Endothelial cell of umbilical vein (primary cell): Measurements from ENCODE around the gene HIVEP3. TPM values are rescaled to one million over a fixed set of nuclear protein-coding genes. Genes with fewer than 3 reads are reported as not detected.

Experiments used
- BruUV-seq: library from RNA; stranded (reverse); fragments of 400-500 nt; replicated peaks from 2 replicates; lab custom pipeline; 2021; lab: Mats Ljungman, UMichigan
- CTCF ChIA-PET: fragments of 300-600, 350-600 bp; sonication (Branson Sonifier 250); formaldehyde crosslinking; loops from one replicate; lab custom pipeline; 2021; ENCODE audit warnings: antibody characterized with exemption, inconsistent platforms; lab: Charles Lee
- POLR2A ChIA-PET: fragments of 300-600, 350-600 bp; sonication (Branson Sonifier 250); formaldehyde crosslinking; loops from one replicate; lab custom pipeline; 2021; ENCODE audit warnings: antibody characterized with exemption, inconsistent platforms; lab: Charles Lee
- DNase-seq: peaks from one replicate; pipeline ENCODE4 v3.0.0-alpha.2; 2011; ENCODE audit warnings: low read depth, low spot score
- FAIRE-seq: peaks from 2 replicates; lab custom pipeline; 2011; peaks lifted over from hg19 to GRCh38; lab: Jason Lieb, UNC
- H2AFZ ChIP-seq: 2 replicates; pipeline ENCODE4 v1.6.0; 2012; ENCODE audit warnings: low read depth, low read length, control low read depth, inconsistent platforms
- H3K27ac ChIP-seq: 2 replicates; pipeline ENCODE4 v1.5.1; 2011; ENCODE audit warnings: low read depth, mild to moderate bottlenecking, control low read depth, low read length, moderate library complexity; ENCODE audit not compliant: insufficient read depth
- H3K27me3 ChIP-seq, 2 experiments: 2 replicates each; pipeline versions ENCODE4 v1.6.0 to v1.6.1; 2011; ENCODE audit warnings: low read length in 2 of 2, mixed read lengths in 1 of 2; ENCODE audit not compliant: control insufficient read depth in 2 of 2, insufficient read depth in 2 of 2
- H3K36me3 ChIP-seq, 2 experiments: 2 replicates in 1 of 2; 3 replicates in 1 of 2; pipeline ENCODE4 v1.5.1; 2011; ENCODE audit warnings: low read length in 2 of 2, mild to moderate bottlenecking in 1 of 2, moderate library complexity in 1 of 2; ENCODE audit not compliant: control insufficient read depth in 2 of 2, insufficient read depth in 2 of 2; ENCODE audit errors: extremely low read depth in 1 of 2
- H3K4me1 ChIP-seq: 3 replicates; pipeline ENCODE4 v1.5.1; 2011; ENCODE audit warnings: mild to moderate bottlenecking, low read length; ENCODE audit not compliant: control insufficient read depth, insufficient read depth; ENCODE audit errors: extremely low read depth
- H3K4me2 ChIP-seq: 2 replicates; pipeline ENCODE4 v1.6.1; 2011; ENCODE audit warnings: low read length, control low read depth, mixed read lengths; ENCODE audit not compliant: insufficient read depth
- H3K4me3 ChIP-seq, 3 experiments: fragments of 200-600 bp in 1 of 3; sonication (generic), shearing (Covaris generic) in 1 of 3; replicated peaks in 1 of 3; 2 replicates each; pipeline ENCODE4 v1.5.1; 2011 to 2016; ENCODE audit warnings: control low read depth in 3 of 3, low read length in 3 of 3, mild to moderate bottlenecking in 2 of 3, inconsistent platforms in 1 of 3, low read depth in 1 of 3, moderate library complexity in 1 of 3; ENCODE audit not compliant: insufficient read depth in 1 of 3
- H3K79me2 ChIP-seq: 2 replicates; pipeline ENCODE4 v1.6.0; 2012; ENCODE audit warnings: low read length, inconsistent platforms; ENCODE audit not compliant: control insufficient read depth, insufficient read depth
- H3K9ac ChIP-seq: replicated peaks from 2 replicates; pipeline ENCODE3; 2011; ENCODE audit warnings: low read length, control low read depth; ENCODE audit not compliant: insufficient read depth; ENCODE audit errors: extremely low read depth
- H3K9me1 ChIP-seq: replicated peaks from 3 replicates; pipeline ENCODE4 v1.6.0; 2011; ENCODE audit warnings: mild to moderate bottlenecking, low read length; ENCODE audit not compliant: control insufficient read depth, insufficient read depth; ENCODE audit errors: extremely low read depth
- H3K9me3 ChIP-seq: replicated peaks from 2 replicates; pipeline ENCODE4 v1.5.1; 2012; ENCODE audit warnings: low read length, inconsistent platforms; ENCODE audit not compliant: control insufficient read depth, insufficient read depth
- H4K20me1 ChIP-seq: replicated peaks from 2 replicates; pipeline ENCODE3; 2011; ENCODE audit warnings: mild to moderate bottlenecking, low read length; ENCODE audit not compliant: control insufficient read depth, insufficient read depth; ENCODE audit errors: extremely low read depth
- EZH2 ChIP-seq: IDR thresholded peaks from 2 replicates; pipeline ENCODE4 v1.6.1; 2012; ENCODE audit warnings: borderline replicate concordance, low read depth, mild to moderate bottlenecking, moderate library complexity, low read length, inconsistent platforms; ENCODE audit not compliant: severe bottlenecking
- FOS ChIP-seq: IDR thresholded peaks from 2 replicates; pipeline ENCODE4 v1.6.1; 2011; ENCODE audit warnings: mild to moderate bottlenecking, low read length, moderate library complexity, borderline replicate concordance; ENCODE audit not compliant: insufficient read depth
- GATA2 ChIP-seq: IDR thresholded peaks from 2 replicates; pipeline ENCODE4 v1.7.0; 2011; ENCODE audit warnings: low read depth, mild to moderate bottlenecking, moderate library complexity, mixed read lengths, low read length; ENCODE audit not compliant: insufficient read length, insufficient read depth
- JUN ChIP-seq: IDR thresholded peaks from 2 replicates; pipeline ENCODE4 v1.6.1; 2011; ENCODE audit warnings: borderline replicate concordance, low read depth; ENCODE audit not compliant: insufficient read length, insufficient read depth
- MAX ChIP-seq: IDR thresholded peaks from 2 replicates; pipeline ENCODE4 v1.6.1; 2011; ENCODE audit not compliant: insufficient read depth, insufficient read length
- MYC ChIP-seq: IDR thresholded peaks from one replicate; pipeline ENCODE4 v1.6.1; 2011; ENCODE audit warnings: mild to moderate bottlenecking, low read depth, low read length
- POLR2A ChIP-seq: IDR thresholded peaks from 2 replicates; pipeline ENCODE4 v1.6.1; 2012; ENCODE audit warnings: low read depth, mild to moderate bottlenecking, control low read depth, low read length
- POLR2AphosphoS5 ChIP-seq: IDR thresholded peaks from 2 replicates; pipeline ENCODE4 v1.6.1; 2012; ENCODE audit warnings: low read depth, mild to moderate bottlenecking, control low read depth, low read length, moderate library complexity; ENCODE audit not compliant: insufficient read depth
- dilution Hi-C: fragments of 300-500 bp; cut with MboI; formaldehyde crosslinking; loops from one replicate; pipeline ENCODE4 v1.15.0; 2019; ENCODE audit warnings: low sequenced_read_pairs; ENCODE audit not compliant: extremely low pct_ligation_motif_present
- intact Hi-C: fragments of 100-400 bp; cut with micrococcal nuclease; formaldehyde crosslinking; loops from one replicate; pipeline ENCODE4 v1.10.0; 2022
- polyA plus RNA-seq, 4 experiments: library from polyadenylated mRNA; depleted of rRNA in 3 of 4; stranded (reverse) in 3 of 4; unstranded in 1 of 4; fragments of >200 nt; gene quantifications; 2 replicates each; pipeline versions ENCODE4 v1.2.1 to v1.2.3, GENCODE V29; 2011 to 2012; ENCODE audit warnings: missing spikeins in 1 of 4
- total RNA-seq: library from RNA; stranded (reverse); gene quantifications from 2 replicates; pipeline ENCODE4 v1.2.3, GENCODE V29; 2021
- TF ChIP-seq, protein P1 (sequence below), 2 donors: IDR thresholded peaks; 1 replicate in 1 of 2; 2 replicates in 1 of 2; pipeline ENCODE4 v1.5.1; 2011; ENCODE audit warnings: low read length in 2 of 2, mild to moderate bottlenecking in 2 of 2, moderate library complexity in 2 of 2, control low read depth in 1 of 2, inconsistent platforms in 1 of 2, low read depth in 1 of 2; ENCODE audit not compliant: insufficient read depth in 1 of 2; ENCODE audit errors: extremely low read depth in 1 of 2

HIVEP3 gene
- total and polyA plus RNA-seq, 2 donors (not counting 3 experiments of a cell fraction or from before 2014, with no cell fraction given), result 3.4 to 4.0 TPM

DNA sequence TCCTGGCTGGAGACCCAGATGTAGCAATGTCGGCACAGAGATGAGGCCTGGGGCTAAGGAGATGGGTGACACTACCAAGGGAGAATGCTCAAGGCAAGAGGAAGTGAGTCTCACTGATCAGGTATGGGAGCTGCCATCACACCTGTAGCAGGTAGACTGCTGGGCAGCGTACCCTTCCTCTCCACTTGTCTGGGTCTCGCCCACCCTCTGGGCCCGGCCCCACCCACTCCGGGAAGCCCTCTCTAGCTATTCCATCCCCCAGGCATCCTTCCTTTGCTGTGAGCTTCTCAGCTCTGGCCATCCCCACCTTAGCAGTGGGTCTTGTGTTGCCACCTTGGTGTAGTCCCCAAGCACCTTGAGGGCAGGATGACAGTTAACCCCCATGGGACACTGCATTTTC, 346.5 kb downstream of the HIVEP3 start:
- H3K36me3 ChIP-seq, result no peaks in the 10 kb centered on the region
- no peaks in the 10 kb centered on the region for H3K9me3 ChIP-seq
- no peaks in the 10 kb centered on the region for H3K79me2 ChIP-seq
- no peaks in the 10 kb centered on the region for H3K27me3 ChIP-seq
- intact Hi-C loops, result no loop called here
- H3K27ac ChIP-seq, result no peak overlapping the region
- no peaks in the 10 kb centered on the region for H3K4me1 ChIP-seq
- ChIA-PET POLR2A (no interaction called here), CTCF (interaction anchor here (1.5 to 4.5 kb wide), 7 partner anchors 11 to 601 kb away, joined by 3 to 53 read pairs (median 7); no protein-coding TSS in a partner anchor)
- no peaks in the 10 kb centered on the region for H3K9me1 ChIP-seq
- no TSS peak for BruUV-seq
- no peak overlapping the region for H3K4me2 ChIP-seq
- H4K20me1 ChIP-seq, result no peaks in the 10 kb centered on the region
- H3K4me3 ChIP-seq, result no peak overlapping the region
- no peak for FAIRE-seq
- DNase-seq, result no peak
- dilution Hi-C loops, result no loop called here
- TF ChIP-seq MYC (no peak), MAX (no peak), GATA2 (no peak), EZH2 (no peak), POLR2AphosphoS5 (no peak), JUN (no peak), POLR2A (no peak), FOS (no peak)
- TF ChIP-seq, protein P1, sequence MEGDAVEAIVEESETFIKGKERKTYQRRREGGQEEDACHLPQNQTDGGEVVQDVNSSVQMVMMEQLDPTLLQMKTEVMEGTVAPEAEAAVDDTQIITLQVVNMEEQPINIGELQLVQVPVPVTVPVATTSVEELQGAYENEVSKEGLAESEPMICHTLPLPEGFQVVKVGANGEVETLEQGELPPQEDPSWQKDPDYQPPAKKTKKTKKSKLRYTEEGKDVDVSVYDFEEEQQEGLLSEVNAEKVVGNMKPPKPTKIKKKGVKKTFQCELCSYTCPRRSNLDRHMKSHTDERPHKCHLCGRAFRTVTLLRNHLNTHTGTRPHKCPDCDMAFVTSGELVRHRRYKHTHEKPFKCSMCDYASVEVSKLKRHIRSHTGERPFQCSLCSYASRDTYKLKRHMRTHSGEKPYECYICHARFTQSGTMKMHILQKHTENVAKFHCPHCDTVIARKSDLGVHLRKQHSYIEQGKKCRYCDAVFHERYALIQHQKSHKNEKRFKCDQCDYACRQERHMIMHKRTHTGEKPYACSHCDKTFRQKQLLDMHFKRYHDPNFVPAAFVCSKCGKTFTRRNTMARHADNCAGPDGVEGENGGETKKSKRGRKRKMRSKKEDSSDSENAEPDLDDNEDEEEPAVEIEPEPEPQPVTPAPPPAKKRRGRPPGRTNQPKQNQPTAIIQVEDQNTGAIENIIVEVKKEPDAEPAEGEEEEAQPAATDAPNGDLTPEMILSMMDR (IDR thresholded peaks at IDR 0.05; ENCODE audit: extremely low read depth in 1 of 2, insufficient read depth in 1 of 2, low read depth in 1 of 2, low read length in 2 of 2), result no peak
- H2AFZ ChIP-seq, result no peak overlapping the region
- no peak overlapping the region for H3K9ac ChIP-seq
